HCT116 (cell line): ENCODE results near the gene LRRFIP2. TPM values are rescaled to one million over a fixed set of nuclear protein-coding genes. Genes with fewer than 3 reads are reported as not detected.

ENCODE experiments used
- ATAC-seq: fragments of 200-7000 bp; cut with Tn5 transposase; 2 replicates; pipeline ENCODE4 v1.9.1; 2020; ENCODE audit warnings: mild to moderate bottlenecking, moderate library complexity
- BruUV-seq: library from RNA; stranded (reverse); fragments of 400-500 nt; replicated peaks from 2 replicates; lab custom pipeline; 2021; lab: Mats Ljungman, UMichigan
- CTCF ChIA-PET: fragments of 300-600 bp; sonication (Branson Sonifier 250); formaldehyde crosslinking; loops from one replicate; lab custom pipeline; 2021; ENCODE audit warnings: antibody characterized with exemption; lab: Charles Lee
- POLR2A ChIA-PET: fragments of 300-600, 350-600 bp; sonication (Branson Sonifier 250); formaldehyde crosslinking; loops from one replicate; lab custom pipeline; 2021; ENCODE audit warnings: antibody characterized with exemption; lab: Charles Lee
- RAD21 ChIA-PET, 2 experiments: fragments of 300-600 bp; sonication (Branson Sonifier 250); formaldehyde crosslinking; loops; one replicate each; lab custom pipeline; 2023; ENCODE audit warnings: low total read pairs in 2 of 2; ENCODE audit not compliant: uncharacterized antibody in 2 of 2, unreplicated experiment in 2 of 2, low non-redundant PET in 1 of 2; lab: Charles Lee
- DNase-seq: peaks from one replicate; pipeline ENCODE4 v3.0.0-alpha.2; 2010; ENCODE audit warnings: low read depth, low spot score
- H2AFZ ChIP-seq: fragments of 200-600 bp; shearing (Covaris generic), sonication (generic); 2 replicates; pipeline ENCODE4 v1.6.1; 2017; ENCODE audit warnings: low read depth, mixed run types, mixed read lengths, antibody characterized with exemption, low read length; ENCODE audit not compliant: poor library complexity, severe bottlenecking
- H3K27ac ChIP-seq: 2 replicates; pipeline ENCODE4 v1.5.1; 2012; ENCODE audit warnings: low read depth, low read length
- H3K27me3 ChIP-seq: fragments of 200-600 bp; sonication (generic); 2 replicates; pipeline ENCODE4 v1.6.1; 2016; ENCODE audit warnings: mixed run types, low read length, mixed read lengths; ENCODE audit not compliant: insufficient read depth
- H3K36me3 ChIP-seq, 2 experiments: fragments of 200-500 bp in 1 of 2; fragments of 200-600 bp in 1 of 2; sonication (Bioruptor generic) in 1 of 2; sonication (generic) in 1 of 2; 2 replicates each; pipeline versions ENCODE4 v1.5.1 to v1.6.1; 2014 to 2016; ENCODE audit warnings: low read length in 2 of 2, inconsistent platforms in 1 of 2, mixed read lengths in 1 of 2, mixed run types in 1 of 2; ENCODE audit not compliant: insufficient read depth in 2 of 2, control insufficient read depth in 1 of 2
- H3K4me1 ChIP-seq, 2 experiments: fragments of 200-600 bp in 1 of 2; sonication (generic) in 1 of 2; 2 replicates each; pipeline versions ENCODE4 v1.5.1 to v1.6.1; 2012 to 2017; ENCODE audit warnings: low read length in 2 of 2, inconsistent platforms in 1 of 2, mild to moderate bottlenecking in 1 of 2, mixed read lengths in 1 of 2, mixed run types in 1 of 2, moderate library complexity in 1 of 2; ENCODE audit not compliant: insufficient read depth in 2 of 2, control insufficient read depth in 1 of 2
- H3K4me2 ChIP-seq: fragments of 200-600 bp; sonication (generic); 2 replicates; pipeline ENCODE4 v1.6.1; 2017; ENCODE audit warnings: mixed run types, low read length, mixed read lengths
- H3K4me3 ChIP-seq, 2 experiments: fragments of 200-600 bp in 1 of 2; sonication (generic) in 1 of 2; replicated peaks in 1 of 2; 2 replicates each; pipeline ENCODE4 v1.5.1; 2011 to 2016; ENCODE audit warnings: low read length in 2 of 2, control low read depth in 1 of 2, low read depth in 1 of 2, mild to moderate bottlenecking in 1 of 2, mixed read lengths in 1 of 2, mixed run types in 1 of 2
- H3K79me2 ChIP-seq: fragments of 200-600 bp; sonication (generic); 2 replicates; pipeline ENCODE4 v1.6.1; 2017; ENCODE audit warnings: mild to moderate bottlenecking, mixed run types, low read length, moderate library complexity, mixed read lengths; ENCODE audit not compliant: insufficient read depth
- H3K9ac ChIP-seq: fragments of 200-600 bp; sonication (generic); 2 replicates; pipeline ENCODE4 v1.6.1; 2016; ENCODE audit warnings: low read length, mixed read lengths
- H3K9me2 ChIP-seq: fragments of 200-600 bp; sonication (generic), shearing (Covaris generic); 2 replicates; pipeline ENCODE4 v1.6.1; 2017; ENCODE audit warnings: mixed run types, mild to moderate bottlenecking, moderate library complexity; ENCODE audit not compliant: insufficient read depth
- H3K9me3 ChIP-seq, 2 experiments: fragments of 200-500 bp in 1 of 2; fragments of 200-600 bp in 1 of 2; sonication (Bioruptor generic) in 1 of 2; sonication (generic) in 1 of 2; 2 replicates each; pipeline ENCODE4 v1.6.1; 2014 to 2017; ENCODE audit warnings: low read length in 2 of 2, mixed read lengths in 2 of 2, inconsistent platforms in 1 of 2, low read depth in 1 of 2, mild to moderate bottlenecking in 1 of 2, mixed run types in 1 of 2, moderate library complexity in 1 of 2; ENCODE audit not compliant: control insufficient read depth in 1 of 2, insufficient read depth in 1 of 2
- H4K20me1 ChIP-seq: fragments of 200-600 bp; sonication (generic), shearing (Covaris generic); 2 replicates; pipeline ENCODE4 v1.6.1; 2017; ENCODE audit warnings: mixed run types, mild to moderate bottlenecking, moderate library complexity; ENCODE audit not compliant: insufficient read depth
- ATF3 ChIP-seq: IDR thresholded peaks from 2 replicates; pipeline ENCODE4 v1.6.1; 2012
- CBX3 ChIP-seq: IDR thresholded peaks from 2 replicates; pipeline ENCODE4 v1.6.1; 2012; ENCODE audit warnings: low read depth
- CEBPB ChIP-seq: IDR thresholded peaks from 2 replicates; pipeline ENCODE4 v1.6.1; 2012; ENCODE audit warnings: low read depth
- CTCF ChIP-seq, 3 experiments: fragments of 200-600 bp in 1 of 3; sonication (generic) in 1 of 3; IDR thresholded peaks in 2 of 3; conservative IDR thresholded peaks in 1 of 3; 2 replicates each; pipeline ENCODE4 v1.5.1; 2012 to 2017; ENCODE audit warnings: low read depth in 2 of 3, low read length in 2 of 3, antibody characterized with exemption in 1 of 3, borderline replicate concordance in 1 of 3, control low read depth in 1 of 3, mild to moderate bottlenecking in 1 of 3, mixed read lengths in 1 of 3, mixed run types in 1 of 3, moderate library complexity in 1 of 3; ENCODE audit not compliant: insufficient read depth in 1 of 3
- ELF1 ChIP-seq: IDR thresholded peaks from 2 replicates; pipeline ENCODE4 v1.6.1; 2012; ENCODE audit warnings: low read depth, borderline replicate concordance
- JUND ChIP-seq: IDR thresholded peaks from 2 replicates; pipeline ENCODE4 v1.6.1; 2012
- POLR2AphosphoS5 ChIP-seq: IDR thresholded peaks from 2 replicates; pipeline ENCODE4 v1.6.1; 2011; ENCODE audit warnings: mild to moderate bottlenecking, low read depth, low read length, moderate library complexity
- RAD21 ChIP-seq: IDR thresholded peaks from 2 replicates; pipeline ENCODE4 v1.6.1; 2012; ENCODE audit warnings: low read depth, mild to moderate bottlenecking
- SRF ChIP-seq: IDR thresholded peaks from 2 replicates; pipeline ENCODE4 v1.6.1; 2012; ENCODE audit warnings: low read depth
- TCF7L2 ChIP-seq: IDR thresholded peaks from 2 replicates; pipeline ENCODE4 v1.7.0; 2011; ENCODE audit warnings: borderline replicate concordance, inconsistent platforms; ENCODE audit not compliant: insufficient read depth, insufficient read length; ENCODE audit errors: extremely low read depth
- ZBTB33 ChIP-seq: IDR thresholded peaks from 2 replicates; pipeline ENCODE4 v1.6.1; 2011; ENCODE audit warnings: mild to moderate bottlenecking, low read length, moderate library complexity; ENCODE audit not compliant: insufficient replicate concordance; ENCODE audit errors: extremely low read depth
- ZFX ChIP-seq: fragments of 450-650 bp; IDR thresholded peaks from 2 replicates; pipeline ENCODE4 v1.6.1; 2017
- ZNF274 ChIP-seq: fragments of 200-500 bp; sonication (Bioruptor generic); IDR thresholded peaks from 2 replicates; pipeline ENCODE4 v1.6.1; 2014; ENCODE audit warnings: mild to moderate bottlenecking, low read depth, low read length, inconsistent platforms
- intact Hi-C: fragments of 100-400 bp; cut with micrococcal nuclease; formaldehyde crosslinking; loops from 2 replicates; pipeline ENCODE4 v1.10.0; 2022
- total RNA-seq: library from RNA; stranded (reverse); gene quantifications from one replicate; pipeline ENCODE4 v1.2.1, GENCODE V29; 2021; ENCODE audit not compliant: unreplicated experiment

LRRFIP2 gene
- total RNA-seq, 1 experiment from 2014 or later, result 27.0 TPM

GRCh38 chr3:37067577-37067976 is 106.8 kb downstream of the LRRFIP2 start (continued):
- TF ChIP-seq CTCF (IDR thresholded peaks at IDR 0.05 in 2 of 3, conservative IDR thresholded peaks at IDR 0.05 in 1 of 3; ENCODE audit: borderline replicate concordance in 1 of 3, insufficient read depth in 1 of 3, low read depth in 2 of 3, low read length in 2 of 3), result no peak

GRCh38 chr3:37064747-37065146 is 109.6 kb downstream of the LRRFIP2 start:
- no peak for DNase-seq
- H3K4me1 ChIP-seq, result no peaks in the 10 kb centered on the region
- POLR2A ChIA-PET, result no interaction called here
- H3K27me3 ChIP-seq, result no peaks in the 10 kb centered on the region
- H3K27ac ChIP-seq, result no peak overlapping the region
- no peaks in the 10 kb centered on the region; the same call in 1 of the 2 replicates for H4K20me1 ChIP-seq
- H3K4me3 ChIP-seq, result no peak overlapping the region
- no peaks in the 10 kb centered on the region for H3K9me3 ChIP-seq
- intact Hi-C loops, result no loop called here
- no peaks in the 10 kb centered on the region for H3K9me2 ChIP-seq
- CTCF ChIA-PET, result no interaction called here
- no peak overlapping the region for H3K9ac ChIP-seq
- ATAC-seq, result no peak
- no peak overlapping the region for H2AFZ ChIP-seq
- H3K4me2 ChIP-seq, result no peak overlapping the region
- BruUV-seq, result no TSS peak
- 0 out of 4 replicates have a peak, but pooled peaks cover 0 to 3% of the 10 kb centered on the region in 2 experiments for H3K36me3 ChIP-seq
- no peaks in the 10 kb centered on the region for H3K79me2 ChIP-seq
- RAD21 ChIA-PET, result no interaction called here
- TF ChIP-seq ZNF274, result no peak
- TF ChIP-seq ATF3, result no peak
- TF ChIP-seq POLR2AphosphoS5, result no peak
- no peak for TF ChIP-seq JUND
- no peak for TF ChIP-seq CEBPB
- TF ChIP-seq CBX3, result no peak
- TF ChIP-seq TCF7L2, result no peak
- TF ChIP-seq ZBTB33, result no peak
- TF ChIP-seq ZFX, result no peak
- TF ChIP-seq CTCF (IDR thresholded peaks at IDR 0.05 in 2 of 3, conservative IDR thresholded peaks at IDR 0.05 in 1 of 3; ENCODE audit: borderline replicate concordance in 1 of 3, insufficient read depth in 1 of 3, low read depth in 2 of 3, low read length in 2 of 3), result no peak
- TF ChIP-seq RAD21, result no peak
- TF ChIP-seq ELF1, result no peak
- TF ChIP-seq SRF, result no peak
